MCF 10A (cell line): ENCODE data around the gene POLR2E. TPM values are rescaled to one million over a fixed set of nuclear protein-coding genes. Genes with fewer than 3 reads are reported as not detected.

Experiments used
- BruUV-seq: library from RNA; stranded (reverse); fragments of 400-500 nt; replicated peaks from 2 replicates; lab custom pipeline; 2021; lab: Mats Ljungman, UMichigan
- CTCF ChIA-PET: fragments of 300-600 bp; sonication (Branson Sonifier 250); formaldehyde crosslinking; extraction: SDS; loops from one replicate; lab custom pipeline; 2021; ENCODE audit warnings: antibody characterized with exemption, inconsistent platforms; lab: Yijun Ruan, JAX
- POLR2A ChIA-PET: fragments of 300-600, 350-650 bp; sonication (Branson Sonifier 250); formaldehyde crosslinking; extraction: SDS; loops from one replicate; lab custom pipeline; 2020; ENCODE audit warnings: antibody characterized with exemption, inconsistent platforms; lab: Yijun Ruan, JAX
- DNase-seq: peaks from one replicate; pipeline ENCODE4 v3.0.0-alpha.2; 2018; ENCODE audit not compliant: unreplicated experiment
- H3K27ac Mint-ChIP-seq: one replicate; pipeline ENCODE4 v1.8.0; 2022; ENCODE audit warnings: mild to moderate bottlenecking, low read depth, mixed read lengths; ENCODE audit not compliant: unreplicated experiment
- H3K27me3 Mint-ChIP-seq: one replicate; pipeline ENCODE4 v1.8.0; 2022; ENCODE audit warnings: mixed read lengths; ENCODE audit not compliant: insufficient read depth, unreplicated experiment
- H3K36me3 Mint-ChIP-seq: one replicate; pipeline ENCODE4 v1.8.0; 2022; ENCODE audit warnings: mild to moderate bottlenecking, moderate library complexity, mixed read lengths; ENCODE audit not compliant: insufficient read depth, unreplicated experiment
- H3K4me1 Mint-ChIP-seq: one replicate; pipeline ENCODE4 v1.8.0; 2022; ENCODE audit warnings: mixed read lengths; ENCODE audit not compliant: insufficient read depth, unreplicated experiment
- H3K4me3 Mint-ChIP-seq: one replicate; pipeline ENCODE4 v1.8.0; 2022; ENCODE audit warnings: mild to moderate bottlenecking, moderate library complexity, mixed read lengths; ENCODE audit not compliant: unreplicated experiment
- H3K9me3 Mint-ChIP-seq: one replicate; pipeline ENCODE4 v1.8.0; 2022; ENCODE audit warnings: mixed read lengths; ENCODE audit not compliant: unreplicated experiment
- CTCF ChIP-seq: fragments of 200-600 bp; IDR thresholded peaks from one replicate; pipeline ENCODE4 v1.8.0; 2022; ENCODE audit warnings: antibody characterized with exemption, mild to moderate bottlenecking; ENCODE audit not compliant: unreplicated experiment
- intact Hi-C: fragments of 100-400 bp; cut with micrococcal nuclease; formaldehyde crosslinking; loops from 2 replicates; pipeline ENCODE4 v1.14.1; 2022
- total RNA-seq: library from RNA; stranded (reverse); gene quantifications from 2 replicates; pipeline ENCODE4 v1.2.3, GENCODE V29; 2022

Gene POLR2E
- total RNA-seq, 1 experiment from 2014 or later, result 184 TPM

- no peaks in the 10 kb centered on the region for H3K27me3 Mint-ChIP-seq
- BruUV-seq, result no TSS peak
- no peak overlapping the region for H3K27ac Mint-ChIP-seq
- ChIA-PET CTCF (interaction anchor here (0.6 to 0.8 kb wide), 4 partner anchors 23 to 295 kb away, joined by 3 to 6 read pairs (median 4); no protein-coding TSS in a partner anchor), POLR2A (interaction anchor here (0.6 to 1.6 kb wide), 5 partner anchors 15 to 171 kb away, joined by 3 to 6 read pairs (median 4); partner anchors contain the start of genes CIRBP and CNN2)
- H3K4me1 Mint-ChIP-seq, result peaks cover 30% of the 10 kb centered on the region
- H3K4me3 Mint-ChIP-seq, result no peak overlapping the region
- TF ChIP-seq CTCF, result no peak
- H3K9me3 Mint-ChIP-seq, result peaks cover 6% of the 10 kb centered on the region
- intact Hi-C loops, result no loop called here
- no peak for DNase-seq
- H3K36me3 Mint-ChIP-seq, result peaks cover 44% of the 10 kb centered on the region
Measured at GRCh38 chr19:1097810-1098176, 2.6 kb upstream of the POLR2E start.

DNA sequence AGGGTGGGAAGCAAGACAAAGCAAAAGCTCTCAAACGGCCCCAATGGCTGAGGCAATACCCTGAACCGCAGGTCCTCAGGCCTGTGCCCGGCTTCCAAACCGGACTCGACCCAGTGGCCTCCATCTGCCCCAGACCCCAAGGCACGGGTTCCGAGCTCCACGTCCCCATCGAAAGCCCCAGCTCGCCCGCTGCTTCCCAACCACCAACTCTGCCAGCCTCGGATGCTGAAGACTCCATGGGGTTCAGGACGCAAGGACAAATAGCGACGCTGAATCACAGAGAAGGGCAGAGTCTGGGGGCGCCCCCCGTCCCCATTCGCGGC is 559 bp downstream of the POLR2E start:
- Mint-ChIP-seq H3K4me1 (peaks cover 24% of the 10 kb centered on the region), H3K4me3 (peak overlapping the region; percentile 90), H3K27ac (peak overlapping the region; percentile 96), H3K27me3 (no peaks in the 10 kb centered on the region), H3K36me3 (peaks cover 41% of the 10 kb centered on the region), H3K9me3 (peaks cover 6% of the 10 kb centered on the region)
- POLR2A ChIA-PET, result interaction anchor here (0.6 to 3.2 kb wide), 15 partner anchors 9 to 159 kb away, joined by 3 to 19 read pairs (median 5); partner anchors contain the start of genes CNN2 and GPX4
- intact Hi-C loops, result loop anchor here (2.0 kb wide), 1 partner anchor 74 kb away; the partner anchor contains the start of genes RNU6-2 and TMEM259
- no peak for DNase-seq
- no peak for TF ChIP-seq CTCF
- BruUV-seq, result TSS peak; percentile 30
- CTCF ChIA-PET, result interaction anchor here (0.6 to 2.0 kb wide), 7 partner anchors 10 to 180 kb away, joined by 3 to 9 read pairs (median 3); no protein-coding TSS in a partner anchor

DNA sequence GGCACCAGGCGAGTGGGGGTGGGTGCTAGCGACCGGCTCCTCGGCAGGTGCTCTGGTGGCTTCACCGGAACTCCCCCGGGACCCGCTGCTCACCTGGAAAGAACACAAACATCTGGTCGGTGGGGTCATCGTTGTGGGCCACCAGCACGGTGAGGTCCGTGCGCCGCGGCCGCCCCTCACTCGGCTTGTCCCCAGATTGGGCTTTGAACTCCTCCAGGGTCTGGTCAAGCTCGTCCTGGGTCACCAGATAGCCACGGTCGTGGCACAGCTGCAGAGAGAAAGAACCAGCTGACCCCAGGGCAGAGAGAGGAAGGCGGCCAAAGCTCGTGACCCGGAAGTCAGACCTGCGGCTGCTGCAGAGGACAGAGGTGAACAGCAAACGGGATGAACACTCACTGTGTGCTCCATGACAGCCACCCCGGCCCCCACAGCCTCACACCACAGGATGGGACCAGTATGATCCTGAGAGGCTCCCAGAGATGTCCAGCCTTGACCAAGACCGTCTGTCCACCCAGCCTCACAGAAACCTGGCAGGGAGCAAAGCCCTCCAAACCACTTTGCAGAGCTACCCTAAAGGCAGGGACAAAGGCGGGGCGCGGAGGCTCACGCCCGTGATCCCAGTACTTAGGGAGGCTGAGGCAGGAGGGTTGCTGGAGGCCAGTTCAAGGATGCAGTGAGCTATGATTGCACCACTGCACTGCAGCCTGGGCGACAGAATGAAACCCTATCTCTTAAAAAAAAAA is 1.2 kb downstream of the POLR2E start:
- POLR2A ChIA-PET, result interaction anchor here (0.5 to 3.2 kb wide), 18 partner anchors 9 to 360 kb away, joined by 3 to 19 read pairs (median 4); partner anchors contain the start of genes CNN2 and GPX4
- CTCF ChIA-PET, result interaction anchor here (0.6 to 2.0 kb wide), 6 partner anchors 9 to 181 kb away, joined by 3 to 9 read pairs (median 3); no protein-coding TSS in a partner anchor
- Mint-ChIP-seq H3K36me3 (peaks cover 40% of the 10 kb centered on the region), H3K9me3 (peaks cover 5% of the 10 kb centered on the region), H3K27me3 (no peaks in the 10 kb centered on the region), H3K27ac (peak overlapping the region; percentile 96), H3K4me1 (peaks cover 22% of the 10 kb centered on the region), H3K4me3 (peak overlapping the region; percentile 90)
- DNase-seq, result no peak
- intact Hi-C loops, result loop anchor here (2.0 kb wide), 1 partner anchor 73 kb away; the partner anchor contains the start of genes RNU6-2 and TMEM259
- TF ChIP-seq CTCF, result no peak
- no TSS peak for BruUV-seq

DNA sequence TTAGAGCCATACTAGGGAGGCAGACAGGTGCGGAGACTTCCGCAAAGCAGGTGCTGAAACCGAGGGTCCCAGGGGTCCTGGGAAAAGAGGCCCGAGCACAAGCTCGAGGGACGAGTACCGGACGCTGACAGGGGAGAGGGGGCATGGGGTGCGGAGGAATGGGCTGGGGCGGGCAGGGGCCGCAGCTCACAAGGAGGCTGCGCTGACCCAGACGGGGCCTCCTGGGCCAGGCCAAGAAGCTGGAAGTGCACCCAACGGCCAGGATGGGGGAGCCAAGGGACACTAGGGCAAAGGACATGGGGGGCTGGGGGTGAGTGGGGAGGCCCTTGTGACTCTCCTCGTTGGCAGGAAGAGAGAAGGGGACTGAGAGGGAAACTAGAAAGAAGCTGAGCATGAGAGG is 1.8 kb downstream of the POLR2E start:
- H3K27ac Mint-ChIP-seq, result peak overlapping the region; percentile 96
- H3K36me3 Mint-ChIP-seq, result peaks cover 40% of the 10 kb centered on the region
- TF ChIP-seq CTCF, result no peak
- peak overlapping the region; percentile 90 for H3K4me3 Mint-ChIP-seq
- DNase-seq, result no peak
- H3K9me3 Mint-ChIP-seq, result no peaks in the 10 kb centered on the region
- ChIA-PET CTCF (interaction anchor here (0.6 to 2.0 kb wide), 3 partner anchors 8 to 146 kb away, joined by 3 to 9 read pairs (median 3); no protein-coding TSS in a partner anchor), POLR2A (interaction anchor here (0.6 to 3.2 kb wide), 6 partner anchors 8 to 79 kb away, joined by 4 to 19 read pairs (median 6); partner anchors contain the start of gene GPX4)
- no peaks in the 10 kb centered on the region for H3K27me3 Mint-ChIP-seq
- BruUV-seq, result no TSS peak
- intact Hi-C loops, result no loop called here
- H3K4me1 Mint-ChIP-seq, result peaks cover 15% of the 10 kb centered on the region
